SW 1271 (cell line): ENCODE measurements around the gene MRPS24.
A peak's percentile ranks its signal among the peaks of the same experiment; 100 is the strongest.

Source experiments
- DNase-seq, 2 experiments: peaks; one replicate each; lab custom pipeline; 2025; lab: John Stamatoyannopoulos, UW

The MRPS24 gene

DNA sequence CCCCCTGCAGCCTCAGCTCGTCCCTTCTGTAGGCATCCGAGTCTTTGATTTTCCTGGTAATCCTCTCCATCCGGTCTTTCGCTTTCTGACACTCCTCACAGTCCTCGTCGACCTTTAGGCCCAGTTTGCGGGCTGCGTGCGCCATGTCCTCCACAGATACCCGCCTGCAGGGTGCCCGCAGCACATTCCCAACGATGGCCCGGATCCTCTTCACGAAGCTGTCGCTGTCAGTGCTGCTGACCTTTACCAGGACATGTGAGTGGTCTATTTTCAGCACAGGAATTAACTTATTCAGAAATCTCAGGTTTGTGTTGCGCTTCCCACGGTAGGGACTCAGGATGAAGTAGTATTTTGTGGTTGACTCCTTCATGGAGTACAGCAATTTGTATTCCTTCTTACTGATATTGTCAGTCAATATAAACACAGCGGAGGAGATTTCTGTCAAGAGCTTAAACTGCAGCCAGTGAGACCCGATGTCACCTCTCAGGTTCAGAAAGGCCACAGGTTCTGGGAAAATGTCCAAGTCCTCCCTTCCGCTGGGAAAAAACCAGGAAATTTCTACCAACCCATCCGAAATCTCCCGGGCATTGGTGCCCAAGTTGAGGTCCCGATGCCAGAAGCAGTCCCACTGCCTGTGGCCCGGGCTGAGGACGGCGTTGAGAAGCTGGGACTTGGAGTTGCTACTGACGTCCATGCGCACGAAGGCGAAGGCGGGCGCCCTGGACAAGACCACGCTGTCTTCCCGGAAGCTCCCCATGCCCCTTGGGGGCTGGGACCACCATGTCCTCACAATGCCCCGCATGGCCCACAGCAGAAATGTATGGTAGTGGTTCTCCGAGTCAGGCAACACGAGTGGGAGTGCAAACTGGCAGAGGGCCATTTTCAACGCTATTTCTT lies 8.9 kb upstream of the MRPS24 start:
- no peak for DNase-seq

GRCh38 chr7:43876976-43877745 lies 7.8 kb upstream of the MRPS24 start:
- no peak for DNase-seq

DNA sequence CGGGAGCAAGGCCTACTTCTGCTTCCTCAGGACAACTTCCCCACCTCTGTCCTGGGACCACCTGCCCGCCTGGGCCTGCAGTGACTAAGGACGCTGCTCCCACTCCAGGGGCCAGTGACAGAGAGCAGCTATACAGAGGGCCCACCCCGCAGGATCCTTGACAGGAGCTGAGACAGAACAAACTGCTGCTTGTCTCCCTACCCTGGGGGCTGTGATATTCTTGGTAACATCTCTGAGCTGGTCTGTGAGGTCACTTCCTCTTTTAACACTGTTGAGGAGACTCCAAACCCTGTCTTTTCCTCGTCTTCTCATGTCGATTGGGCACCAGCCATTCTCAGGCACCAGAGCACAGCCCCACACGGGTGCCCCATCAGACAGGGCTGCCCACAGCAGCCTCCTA lies 6.9 kb upstream of the MRPS24 start:
- DNase-seq, result no peak

- no peak for DNase-seq
Measured at GRCh38 chr7:43873300-43873699, 4.0 kb upstream of the MRPS24 start.

- no peak for DNase-seq
Measured at GRCh38 chr7:43872406-43873110, 3.2 kb upstream of the MRPS24 start.

DNA sequence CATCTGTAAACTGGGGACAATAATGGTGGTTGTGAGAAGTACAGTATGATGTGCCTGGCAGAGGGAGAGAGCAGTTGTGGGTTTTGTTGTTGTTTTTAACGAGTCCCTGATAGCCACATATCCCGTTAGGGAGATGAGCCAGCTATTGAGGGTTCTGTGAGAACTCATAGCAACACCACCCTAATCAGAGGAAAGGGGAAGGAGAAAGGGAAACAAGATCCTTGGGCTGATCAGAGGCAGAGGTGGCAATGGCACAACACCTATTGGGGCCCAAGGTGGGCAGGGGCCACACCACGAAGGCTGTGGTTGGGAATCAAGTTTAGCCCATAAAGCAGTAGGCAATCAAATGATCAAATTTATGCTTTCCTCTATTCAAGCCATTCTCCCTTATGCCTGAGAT lies 1.7 kb upstream of the MRPS24 start:
- no peak for DNase-seq

- no peak for DNase-seq
Measured at GRCh38 chr7:43870316-43870715, 999 bp upstream of the MRPS24 start.

DNA sequence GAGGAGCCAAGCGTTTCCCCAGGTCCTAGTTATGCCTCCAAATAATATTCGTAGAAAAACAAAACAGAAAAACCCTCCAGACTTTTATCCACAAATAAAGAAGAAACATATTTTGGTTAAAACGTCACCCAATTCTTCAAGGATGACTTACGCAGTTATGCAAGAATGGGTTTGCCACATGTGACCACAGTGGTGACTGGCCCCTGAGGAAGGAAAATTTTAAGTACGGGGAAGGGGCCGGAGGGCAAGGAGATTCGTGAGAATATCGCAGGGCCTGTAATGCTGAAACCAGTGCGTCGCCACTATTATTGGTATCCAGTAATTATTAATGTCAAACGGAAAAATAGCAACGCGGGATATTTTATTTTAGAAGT lies 537 bp upstream of the MRPS24 start:
- DNase-seq, result peak in 1 of 2 experiments; percentile 22

DNA sequence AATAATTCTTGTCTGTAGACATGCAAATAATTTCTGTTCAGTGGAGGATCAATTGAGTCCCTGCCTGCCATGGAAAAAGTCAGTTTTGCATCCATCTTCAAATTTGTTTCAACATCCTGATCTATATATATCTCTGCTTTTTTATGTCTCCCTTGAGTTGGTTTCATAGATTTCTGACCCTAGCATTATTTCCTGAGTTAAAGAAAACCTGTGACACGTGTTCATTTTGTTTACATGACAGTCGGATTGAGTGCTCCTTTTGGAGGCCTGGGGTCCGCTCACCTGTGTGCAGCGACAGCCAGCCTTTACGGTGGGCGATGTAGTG lies 674 bp downstream of the MRPS24 start:
- peak in 1 of 2 experiments; percentile 37 for DNase-seq

GRCh38 chr7:43868181-43868580 lies 1.1 kb downstream of the MRPS24 start:
- no peak for DNase-seq

GRCh38 chr7:43865277-43865676 lies 4.0 kb downstream of the MRPS24 start:
- DNase-seq, result no peak

- DNase-seq, result no peak
Measured at GRCh38 chr7:43864126-43864525, 5.2 kb downstream of the MRPS24 start.

DNA sequence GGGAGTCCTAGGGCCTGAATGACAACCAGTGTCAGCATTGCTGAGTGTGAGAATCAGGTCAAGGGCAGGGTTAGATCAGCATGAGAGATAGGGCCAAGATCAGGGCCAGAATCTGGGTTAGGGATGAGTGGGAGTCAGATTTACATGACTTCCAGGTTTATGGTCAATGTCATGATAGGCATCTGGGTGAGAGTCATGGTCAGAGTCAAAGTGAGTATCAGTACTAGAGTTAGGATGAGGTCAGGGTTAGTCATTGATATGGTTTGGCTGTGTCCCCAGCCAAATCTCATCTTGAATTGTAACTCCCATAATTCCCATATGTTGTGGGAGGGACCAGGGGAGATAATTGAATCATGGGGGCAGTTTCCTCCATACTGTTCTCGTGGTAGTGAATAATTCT lies 12.3 kb downstream of the MRPS24 start:
- DNase-seq, result no peak

GRCh38 chr7:43856316-43856715 lies 13.0 kb downstream of the MRPS24 start:
- DNase-seq, result no peak

DNA sequence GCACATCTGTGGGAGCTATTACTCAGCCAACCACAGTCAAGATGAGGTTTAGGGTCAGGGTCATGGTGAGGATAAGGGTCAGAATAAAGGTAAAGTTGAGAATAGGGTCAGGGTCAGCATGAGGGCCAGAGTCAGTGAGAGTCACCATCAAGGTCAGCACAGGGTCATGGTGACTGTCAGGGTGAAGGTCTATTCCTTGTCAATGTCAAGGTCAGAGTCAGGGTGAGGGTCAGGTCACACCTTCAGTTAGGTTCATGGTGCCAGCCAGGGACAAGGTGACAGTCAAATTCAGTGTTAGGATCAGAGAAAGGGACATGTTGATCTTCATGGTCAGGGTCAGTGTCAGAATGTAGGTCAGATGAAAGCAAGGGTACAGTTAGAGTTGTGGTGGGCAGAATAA lies 14.1 kb downstream of the MRPS24 start:
- DNase-seq, result no peak

- no peak for DNase-seq
Measured at GRCh38 chr7:43851805-43852204, 17.5 kb downstream of the MRPS24 start.

GRCh38 chr7:43850348-43851116 lies 18.8 kb downstream of the MRPS24 start:
- DNase-seq, result no peak

- no peak for DNase-seq
Measured at GRCh38 chr7:43849047-43849446, 20.3 kb downstream of the MRPS24 start.

DNA sequence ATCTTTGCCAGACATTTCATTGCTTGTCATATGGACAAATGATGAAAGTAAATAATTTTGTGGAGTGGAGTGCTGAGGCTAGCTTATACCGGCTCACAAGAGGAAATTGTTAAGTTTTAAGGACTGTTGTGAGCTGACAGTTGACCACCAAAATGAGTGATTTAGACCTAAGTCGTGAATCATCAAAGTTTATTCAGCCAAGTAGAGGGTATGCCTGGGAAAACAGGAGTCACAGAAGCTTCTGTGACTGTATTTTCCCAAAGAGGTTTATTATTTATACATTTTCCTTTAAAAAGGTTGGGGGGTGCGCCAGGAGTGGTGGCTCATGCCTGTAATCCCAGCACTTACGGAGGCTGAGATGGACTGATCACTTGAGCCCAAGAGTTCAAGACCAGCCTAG lies 21.8 kb downstream of the MRPS24 start:
- no peak for DNase-seq

- DNase-seq, result no peak
Measured at GRCh38 chr7:43844662-43845061, 24.7 kb downstream of the MRPS24 start.

DNA sequence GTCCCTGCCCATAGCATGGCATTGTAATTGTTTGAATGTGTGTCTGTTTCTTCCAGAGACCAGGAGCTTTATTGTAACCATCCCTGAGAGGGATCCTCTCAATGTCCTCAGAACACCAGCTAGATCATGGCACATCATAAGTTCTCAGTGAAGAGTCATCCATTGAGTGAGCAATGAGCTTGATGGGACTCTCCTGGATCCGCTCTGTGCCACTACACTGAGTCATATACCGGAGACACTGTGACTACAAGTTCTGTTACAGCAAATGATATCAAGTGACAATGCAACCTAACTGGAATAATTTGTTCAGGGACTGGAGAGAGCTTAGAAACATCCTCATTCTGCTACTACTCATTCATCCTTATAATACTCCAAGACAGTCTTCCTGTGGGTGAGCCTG lies 25.1 kb downstream of the MRPS24 start:
- no peak for DNase-seq

DNA sequence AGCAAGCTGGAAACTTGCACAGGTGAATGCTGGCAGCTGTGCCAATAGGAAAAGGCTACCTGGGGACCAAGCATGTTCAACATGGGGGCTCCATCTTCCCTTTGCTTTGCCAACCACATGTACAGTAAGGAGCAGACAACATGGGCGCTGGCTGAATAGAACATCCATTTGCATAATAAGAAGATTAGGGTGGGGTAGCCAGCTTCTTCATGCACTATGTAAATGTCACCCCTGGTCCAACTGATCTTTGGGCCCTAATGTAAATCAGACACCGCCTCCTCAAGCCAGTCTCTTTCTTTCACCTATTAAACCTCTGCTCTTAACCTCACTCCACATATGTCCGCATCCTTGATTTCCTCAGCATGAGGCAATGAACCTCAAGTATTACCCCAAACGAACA lies 26.0 kb downstream of the MRPS24 start:
- no peak for DNase-seq
